ENCODE measurements around the gene HERC2. TPM values are rescaled to one million over a fixed set of nuclear protein-coding genes. Genes with fewer than 3 reads are reported as not detected.
"Not testable (repeated sequence)": the region's sequence is repeated elsewhere in the genome, so short reads cannot be mapped to it uniquely, and the experiment has no call there.

HERC2 gene
- total and polyA plus RNA-seq, 7 donors, result 11.1 to 85.6 (median 42.5) TPM

DNA sequence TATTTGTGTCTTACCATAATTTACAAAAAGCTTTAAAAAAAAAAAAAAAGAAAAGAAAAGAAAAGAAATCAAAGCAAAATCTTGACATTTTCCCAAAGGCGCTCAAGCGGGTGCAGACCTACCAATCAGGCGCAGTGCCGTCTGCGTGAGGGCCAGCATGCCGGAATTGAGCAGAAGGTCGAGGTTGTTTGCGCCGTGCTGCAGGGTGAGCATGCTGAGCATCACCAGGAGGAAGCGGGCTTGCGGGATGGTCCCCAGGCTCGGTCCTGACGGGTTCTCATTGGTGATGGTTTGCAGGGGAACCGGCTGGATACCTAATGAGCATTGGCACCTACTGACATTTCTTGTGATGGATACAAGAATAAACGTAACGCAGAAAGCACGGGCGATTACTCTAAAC is 93.9 kb downstream of the HERC2 start:
- no peak overlapping the region for H3K4me3 ChIP-seq
- H3K27me3 ChIP-seq, result no peaks in the 10 kb centered on the region
- 96 to 98% methylated on average over 18 of the region's 18 CpGs for WGBS, 2 donors
- no peak for DNase-seq
- H3K9me3 ChIP-seq, result no peaks in the 10 kb centered on the region
- TF ChIP-seq POLR2A (IDR thresholded peaks at IDR 0.05) (no peak), EP300 (IDR thresholded peaks at IDR 0.05) (no peak), POLR2AphosphoS5 (IDR thresholded peaks at IDR 0.05) (no peak)
- TF ChIP-seq, protein P1, sequence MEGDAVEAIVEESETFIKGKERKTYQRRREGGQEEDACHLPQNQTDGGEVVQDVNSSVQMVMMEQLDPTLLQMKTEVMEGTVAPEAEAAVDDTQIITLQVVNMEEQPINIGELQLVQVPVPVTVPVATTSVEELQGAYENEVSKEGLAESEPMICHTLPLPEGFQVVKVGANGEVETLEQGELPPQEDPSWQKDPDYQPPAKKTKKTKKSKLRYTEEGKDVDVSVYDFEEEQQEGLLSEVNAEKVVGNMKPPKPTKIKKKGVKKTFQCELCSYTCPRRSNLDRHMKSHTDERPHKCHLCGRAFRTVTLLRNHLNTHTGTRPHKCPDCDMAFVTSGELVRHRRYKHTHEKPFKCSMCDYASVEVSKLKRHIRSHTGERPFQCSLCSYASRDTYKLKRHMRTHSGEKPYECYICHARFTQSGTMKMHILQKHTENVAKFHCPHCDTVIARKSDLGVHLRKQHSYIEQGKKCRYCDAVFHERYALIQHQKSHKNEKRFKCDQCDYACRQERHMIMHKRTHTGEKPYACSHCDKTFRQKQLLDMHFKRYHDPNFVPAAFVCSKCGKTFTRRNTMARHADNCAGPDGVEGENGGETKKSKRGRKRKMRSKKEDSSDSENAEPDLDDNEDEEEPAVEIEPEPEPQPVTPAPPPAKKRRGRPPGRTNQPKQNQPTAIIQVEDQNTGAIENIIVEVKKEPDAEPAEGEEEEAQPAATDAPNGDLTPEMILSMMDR (IDR thresholded peaks at IDR 0.05), result no peak
- no peak overlapping the region for H3K27ac ChIP-seq
- no peaks in the 10 kb centered on the region for H3K4me1 ChIP-seq
- H3K36me3 ChIP-seq, result peaks cover 0 to 64% (median 5%) of the 10 kb centered on the region in 4 donors
- intact Hi-C loops (cut with DNase I), result no loop called here

DNA sequence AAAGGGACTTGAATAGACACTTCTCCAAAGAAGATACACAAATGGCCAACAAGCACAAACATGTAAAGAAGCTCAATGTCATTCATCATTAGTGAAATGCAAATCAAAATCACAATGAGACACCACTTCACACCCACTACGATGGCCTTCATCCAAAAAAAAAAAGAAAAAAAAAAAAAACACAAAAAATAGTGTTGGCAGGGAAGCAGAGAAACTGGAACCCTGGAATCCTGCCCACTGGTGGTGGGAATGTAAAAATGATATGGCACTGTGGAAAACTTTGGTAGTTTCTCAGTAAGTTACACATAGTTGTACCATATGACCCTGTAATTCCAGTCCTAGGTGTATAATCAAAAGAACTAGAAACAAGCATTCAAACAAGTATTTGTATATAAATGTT is 94.7 kb downstream of the HERC2 start:
- peaks cover 0 to 59% (median 4%) of the 10 kb centered on the region in 4 donors for H3K36me3 ChIP-seq
- H3K9me3 ChIP-seq; intact Hi-C loops (cut with DNase I); H3K4me1 ChIP-seq; H3K4me3 ChIP-seq; H3K27ac ChIP-seq; DNase-seq; H3K27me3 ChIP-seq: not testable (repeated sequence)
- TF ChIP-seq, protein P1 (IDR thresholded peaks at IDR 0.05), result peak in 1 of 4 experiments; percentile 21
- 67 to 90% methylated on average over 1 of the region's 1 CpG for WGBS, 2 donors

DNA sequence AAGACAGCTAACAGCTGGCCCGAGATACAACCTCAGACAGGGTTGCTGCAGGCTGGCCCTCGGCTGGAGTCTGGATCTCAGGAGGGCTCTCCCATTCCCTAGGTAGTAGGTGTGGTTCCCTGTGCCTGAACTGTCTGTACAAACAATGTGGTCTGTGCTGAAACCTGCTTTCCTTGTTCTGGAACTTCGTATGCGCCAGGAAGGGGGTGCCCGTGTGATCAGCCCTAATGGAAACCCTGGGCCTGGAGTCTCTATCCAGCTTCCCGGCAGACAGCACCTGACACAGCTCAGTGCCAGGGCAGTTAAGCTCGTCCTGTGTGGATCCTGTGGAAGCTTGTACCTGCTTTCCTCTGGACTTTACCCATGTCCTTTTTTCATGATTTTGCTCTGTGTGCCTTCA is 99.4 kb downstream of the HERC2 start:
- peaks cover 11 to 69% (median 26%) of the 10 kb centered on the region in 4 donors for H3K36me3 ChIP-seq
- H3K27me3 ChIP-seq; H3K4me1 ChIP-seq; H3K4me3 ChIP-seq; DNase-seq; H3K9me3 ChIP-seq; intact Hi-C loops (cut with DNase I); H3K27ac ChIP-seq: not testable (repeated sequence)
- WGBS, 2 donors, result 91 to 93% methylated on average over 7 of the region's 7 CpGs

DNA sequence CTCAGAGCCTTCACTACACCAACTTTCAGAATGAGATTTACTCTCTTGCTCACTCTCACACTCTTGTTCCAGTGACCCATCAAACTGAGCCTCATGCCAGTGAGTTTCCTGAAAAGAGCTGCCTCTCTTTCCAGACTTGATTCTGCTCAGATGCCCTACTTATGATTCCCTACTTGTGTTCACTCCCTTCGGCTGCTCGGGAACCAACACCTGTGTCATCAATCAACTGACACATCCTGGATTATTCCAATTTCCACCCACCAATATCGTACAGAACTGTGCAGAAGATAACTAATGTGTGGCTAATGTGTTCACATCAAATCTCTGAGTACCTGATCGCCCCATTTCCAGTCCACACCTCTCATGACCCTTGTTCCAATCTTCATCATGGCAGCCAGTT is 100.3 kb downstream of the HERC2 start:
- H3K4me1 ChIP-seq; H3K9me3 ChIP-seq; H3K4me3 ChIP-seq; intact Hi-C loops (cut with DNase I); H3K27me3 ChIP-seq; DNase-seq; H3K27ac ChIP-seq: not testable (repeated sequence)
- WGBS, 2 donors, result 96% methylated on average over 4 of the region's 4 CpGs
- H3K36me3 ChIP-seq, result peaks cover 11 to 62% (median 26%) of the 10 kb centered on the region in 4 donors

DNA sequence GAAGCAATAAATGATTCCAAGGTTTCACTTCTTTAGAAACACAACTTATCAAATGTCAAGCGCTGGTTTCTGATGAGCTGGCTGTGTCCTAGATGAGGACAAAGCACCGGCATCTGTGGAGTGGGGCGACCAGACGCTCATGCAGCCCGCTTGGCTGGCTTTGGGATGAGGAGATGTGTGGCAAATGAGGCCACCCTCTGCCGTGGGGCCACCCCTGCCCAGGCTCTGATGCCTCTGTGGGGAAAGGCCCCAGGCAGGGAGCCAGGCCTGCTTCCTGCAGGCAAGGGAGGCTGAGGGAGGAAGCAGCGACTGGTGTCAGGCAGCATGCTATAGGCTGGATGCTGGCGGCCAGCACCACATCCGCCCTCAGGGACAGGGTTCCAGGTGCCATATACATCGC is 102.9 kb downstream of the HERC2 start:
- peaks cover 0 to 3% (median 1%) of the 10 kb centered on the region in 4 donors for H3K4me1 ChIP-seq
- intact Hi-C loops (cut with DNase I), result no loop called here
- TF ChIP-seq EP300 (IDR thresholded peaks at IDR 0.05) (no peak), POLR2A (IDR thresholded peaks at IDR 0.05) (no peak), POLR2AphosphoS5 (IDR thresholded peaks at IDR 0.05) (no peak)
- TF ChIP-seq, protein P1 (IDR thresholded peaks at IDR 0.05), result no peak
- WGBS, 2 donors, result 96 to 97% methylated on average over 10 of the region's 10 CpGs
- H3K36me3 ChIP-seq, result peaks cover 11 to 57% (median 34%) of the 10 kb centered on the region in 4 donors
- no peaks in the 10 kb centered on the region for H3K27me3 ChIP-seq
- H3K27ac ChIP-seq, result no peak overlapping the region
- no peak for DNase-seq
- H3K4me3 ChIP-seq, result no peak overlapping the region
- H3K9me3 ChIP-seq, result no peaks in the 10 kb centered on the region

DNA sequence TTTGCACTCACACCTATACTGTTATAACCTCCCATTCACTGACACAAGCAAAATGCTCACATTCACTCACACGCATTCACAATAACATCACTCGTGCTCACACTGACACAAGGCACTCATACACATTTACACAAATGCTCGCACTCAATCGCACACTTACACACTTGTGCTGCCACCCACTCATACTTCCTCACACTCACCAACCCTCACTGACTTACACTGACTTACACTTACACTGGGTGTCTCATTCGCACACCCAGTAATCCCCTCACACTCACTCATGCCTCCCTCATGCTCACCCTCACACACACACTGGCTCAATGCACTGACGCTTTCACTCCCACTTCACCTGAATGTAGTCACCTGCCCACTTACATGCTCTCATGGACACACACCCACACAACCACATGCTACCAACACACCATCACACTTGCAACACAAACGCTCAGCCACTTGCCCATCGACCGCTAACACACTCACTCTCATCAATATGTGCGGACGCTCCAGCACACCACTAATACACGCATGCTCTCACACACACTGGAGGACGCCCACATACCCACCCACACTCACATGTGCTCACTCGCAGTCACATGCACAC is 104.9 kb downstream of the HERC2 start:
- H3K27me3 ChIP-seq; DNase-seq; H3K4me3 ChIP-seq; H3K9me3 ChIP-seq; H3K4me1 ChIP-seq; H3K27ac ChIP-seq; intact Hi-C loops (cut with DNase I): not testable (repeated sequence)
- WGBS, 2 donors, result 97% methylated on average over 14 of the region's 14 CpGs
- H3K36me3 ChIP-seq, result peaks cover 11 to 65% (median 38%) of the 10 kb centered on the region in 4 donors

DNA sequence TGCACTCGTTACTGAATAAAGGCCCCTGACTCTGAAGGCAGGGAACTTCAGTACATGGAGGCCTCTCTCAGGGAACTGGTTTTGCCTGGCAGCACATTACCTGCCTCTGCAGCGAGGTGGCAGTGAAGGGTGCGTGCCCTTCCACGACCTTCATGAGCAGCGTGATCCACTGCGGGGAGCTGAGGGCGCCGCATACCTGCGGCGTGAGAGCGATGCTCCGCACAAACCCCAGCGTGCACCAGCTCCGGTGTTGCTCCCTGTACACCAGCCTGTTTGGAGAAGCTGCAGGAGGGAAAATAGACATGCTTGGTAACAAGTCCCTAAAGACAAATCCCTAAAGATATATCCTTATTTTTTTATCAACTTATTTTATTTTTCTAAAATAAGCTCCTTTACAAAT is 106.5 kb downstream of the HERC2 start:
- 94 to 96% methylated on average over 14 of the region's 14 CpGs for WGBS, 2 donors
- H3K36me3 ChIP-seq, result peaks cover 11 to 71% (median 36%) of the 10 kb centered on the region in 4 donors
- not testable (repeated sequence) for DNase-seq

DNA sequence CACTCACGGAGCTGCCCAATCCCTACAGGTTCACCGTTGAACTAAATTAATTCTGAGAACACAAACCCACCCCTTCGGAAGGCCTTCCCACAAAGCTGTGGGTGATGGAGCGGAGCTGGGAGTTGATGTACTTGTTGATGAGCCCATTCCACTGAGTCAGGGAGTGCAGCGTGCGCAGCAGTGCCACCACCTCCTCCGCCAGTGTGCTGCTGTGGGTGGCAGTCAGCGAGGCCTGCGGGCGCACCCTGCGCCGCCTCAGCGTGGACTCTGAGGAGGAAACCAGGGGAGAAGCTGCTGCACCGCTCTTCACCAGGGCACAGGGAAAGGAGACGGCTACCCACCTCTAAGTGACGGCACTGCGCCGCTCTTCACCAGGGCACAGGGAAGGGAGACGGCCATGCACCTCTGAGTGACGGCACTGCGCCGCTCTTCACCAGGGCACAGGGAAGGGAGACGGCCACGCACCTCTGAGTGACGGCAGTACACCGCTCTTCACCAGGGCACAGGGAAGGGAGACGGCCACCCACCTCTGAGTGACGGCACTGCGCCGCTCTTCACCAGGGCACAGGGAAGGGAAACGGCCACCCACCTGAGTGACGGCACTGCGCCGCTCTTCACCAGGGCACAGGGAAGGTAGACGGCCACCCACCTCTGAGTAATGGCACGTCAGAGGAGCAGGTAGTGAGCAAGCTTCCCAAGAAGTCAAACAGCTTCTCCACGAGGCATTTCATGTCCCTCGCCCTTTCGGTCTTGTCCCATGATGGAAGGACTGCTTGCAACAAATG is 107.8 kb downstream of the HERC2 start:
- H3K27ac ChIP-seq; H3K27me3 ChIP-seq; intact Hi-C loops (cut with DNase I); H3K4me3 ChIP-seq; H3K9me3 ChIP-seq; H3K4me1 ChIP-seq; DNase-seq: not testable (repeated sequence)
- WGBS, 2 donors, result 97% methylated on average over 39 of the region's 39 CpGs
- H3K36me3 ChIP-seq, result peaks cover 6 to 66% (median 26%) of the 10 kb centered on the region in 4 donors

More for the DNA sequence above, 106.5 kb downstream of the HERC2 start:
- H3K4me3 ChIP-seq; H3K4me1 ChIP-seq; H3K27ac ChIP-seq; H3K27me3 ChIP-seq; intact Hi-C loops (cut with DNase I); H3K9me3 ChIP-seq: not testable (repeated sequence)

DNA sequence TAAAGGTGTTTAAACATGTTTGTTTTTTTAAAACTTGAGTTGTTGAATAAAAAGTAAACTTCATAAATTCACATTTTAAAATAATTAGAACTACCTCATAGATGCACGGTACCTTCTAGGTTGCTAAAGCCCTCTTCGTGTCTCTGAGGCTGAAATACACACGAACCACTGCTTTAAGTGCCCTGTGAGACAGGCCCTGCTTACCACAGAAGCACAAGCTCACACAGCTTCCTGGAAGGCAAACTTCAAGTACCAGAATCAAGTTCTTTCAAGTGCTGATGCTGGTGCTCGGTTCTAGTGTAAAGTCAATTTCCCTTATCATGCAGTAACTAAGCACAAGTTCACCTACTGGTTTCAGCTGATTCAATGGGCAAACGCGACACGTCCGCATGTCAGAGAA is 108.6 kb downstream of the HERC2 start:
- H3K4me3 ChIP-seq; H3K27me3 ChIP-seq; intact Hi-C loops (cut with DNase I); H3K27ac ChIP-seq; H3K9me3 ChIP-seq; H3K4me1 ChIP-seq; DNase-seq: not testable (repeated sequence)
- WGBS, 2 donors, result 94% methylated on average over 5 of the region's 8 CpGs
- peaks cover 0 to 61% (median 20%) of the 10 kb centered on the region in 4 donors for H3K36me3 ChIP-seq

Data from sigmoid colon (tissue), 7 donors.